HuH-7.5 (cell line): ENCODE measurements around the gene UROC1.

Source experiments
- DNase-seq: peaks from one replicate; pipeline ENCODE4 v3.0.0; 2011; ENCODE audit warnings: low spot score

The UROC1 gene

GRCh38 chr3:126460381-126460780, 57.2 kb downstream of the UROC1 start:
- no peak for DNase-seq

GRCh38 chr3:126459763-126460127, 57.8 kb downstream of the UROC1 start:
- no peak for DNase-seq

GRCh38 chr3:126459111-126459762, 58.3 kb downstream of the UROC1 start:
- no peak for DNase-seq

GRCh38 chr3:126456766-126457388, 60.7 kb downstream of the UROC1 start:
- DNase-seq, result no peak

GRCh38 chr3:126456211-126456610, 61.4 kb downstream of the UROC1 start:
- DNase-seq, result no peak

GRCh38 chr3:126454437-126455198, 63.0 kb downstream of the UROC1 start:
- DNase-seq, result no peak

GRCh38 chr3:126454025-126454424, 63.5 kb downstream of the UROC1 start:
- DNase-seq, result no peak

GRCh38 chr3:126452213-126452612, 65.4 kb downstream of the UROC1 start:
- DNase-seq, result no peak

GRCh38 chr3:126451511-126451910, 66.1 kb downstream of the UROC1 start:
- no peak for DNase-seq

- DNase-seq, result no peak
These were observed 66.8 kb downstream of the UROC1 start for GRCh38 chr3:126450744-126451143.

GRCh38 chr3:126450219-126450618, 67.4 kb downstream of the UROC1 start:
- no peak for DNase-seq

GRCh38 chr3:126449621-126450051, 67.9 kb downstream of the UROC1 start:
- DNase-seq, result no peak

- no peak for DNase-seq
These were observed 68.7 kb downstream of the UROC1 start for GRCh38 chr3:126448893-126449180.

- no peak for DNase-seq
These were observed 69.3 kb downstream of the UROC1 start for GRCh38 chr3:126448136-126448892.

GRCh38 chr3:126447456-126448106, 70.0 kb downstream of the UROC1 start:
- no peak for DNase-seq

GRCh38 chr3:126446791-126447190, 70.8 kb downstream of the UROC1 start:
- no peak for DNase-seq

- DNase-seq, result no peak
These were observed 71.3 kb downstream of the UROC1 start for GRCh38 chr3:126446301-126446700.

- DNase-seq, result no peak
These were observed 72.1 kb downstream of the UROC1 start for GRCh38 chr3:126445506-126445905.

- DNase-seq, result no peak
These were observed 74.7 kb downstream of the UROC1 start for GRCh38 chr3:126442856-126443242.

- DNase-seq, result no peak
These were observed 75.3 kb downstream of the UROC1 start for GRCh38 chr3:126442094-126442855.

GRCh38 chr3:126441256-126441880, 76.2 kb downstream of the UROC1 start:
- no peak for DNase-seq
